Posterior vena cava (tissue), 2 donors: Measurements from ENCODE around the gene IPPK. TPM values are rescaled to one million over a fixed set of nuclear protein-coding genes. Genes with fewer than 3 reads are reported as not detected.
"Not testable (repeated sequence)": the region's sequence is repeated elsewhere in the genome, so short reads cannot be mapped to it uniquely, and the experiment has no call there.

Source experiments
- DNase-seq: peaks from one replicate; pipeline ENCODE4 v3.0.0-alpha.2; 2020; ENCODE audit warnings: low spot score
- intact Hi-C, 2 donors: fragments of 100-400 bp; cut with DNase I; formaldehyde crosslinking; loops; one replicate each; pipeline versions ENCODE4 v1.14.1 to v1.14.2; 2022 to 2023
- total RNA-seq, 2 donors: library from RNA; stranded (reverse); fragmentation: NEBNext Ultra II Directional; extraction: Animal tissue kit (Norgen Biotek cat#: 25700); gene quantifications; one replicate each; pipeline ENCODE4 v1.2.1, GENCODE V29; 2021
- donor health status: DM: yes; HTN: yes; CAD: no.
- donor health status: DM: yes; HTN: yes; CAD: no.

The IPPK gene
- total RNA-seq, 2 donors from 2014 or later = 5.8 to 6.6 TPM

DNA sequence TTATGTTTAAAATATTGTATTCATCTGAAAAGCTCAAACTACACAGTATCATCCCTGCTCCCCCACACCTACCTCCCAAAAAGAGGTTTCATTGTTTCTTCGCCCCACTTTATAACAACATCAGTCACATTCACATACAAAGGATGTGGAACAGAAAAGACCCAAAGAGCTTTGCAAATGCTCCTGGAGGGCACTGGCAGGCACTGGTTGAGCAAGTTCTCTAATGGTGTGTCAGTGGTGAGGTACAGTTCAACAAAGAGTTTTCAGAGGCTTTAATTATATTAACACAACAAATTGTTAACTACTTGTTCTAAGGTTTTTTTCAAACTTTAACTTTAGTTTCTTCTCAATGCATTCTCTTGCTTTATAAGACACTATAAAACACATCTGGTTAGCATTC, 80.0 kb downstream of the IPPK start:
- no peak for DNase-seq
- intact Hi-C loops = loop anchor here in 1 of 2 donors (1.0 kb wide), 1 partner anchor 9 kb away; no protein-coding TSS in a partner anchor

DNA sequence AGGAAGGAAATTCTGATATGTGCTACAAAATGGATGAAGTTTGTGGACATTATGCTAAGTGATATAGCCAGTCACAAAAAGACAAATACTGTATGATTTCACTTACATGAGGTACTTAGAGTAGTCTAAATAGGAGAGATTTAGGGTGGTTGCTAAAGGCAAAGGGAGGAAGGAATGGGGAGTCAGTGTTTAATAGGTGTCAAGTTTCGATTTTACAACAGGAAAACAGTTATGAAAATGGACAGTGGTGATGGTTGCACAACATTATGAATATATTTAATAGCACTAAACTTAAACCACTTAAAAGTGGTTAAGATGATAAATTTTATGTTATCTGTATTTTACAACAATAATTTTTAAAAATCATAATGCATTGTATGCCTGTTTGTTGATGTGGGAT, 93.8 kb downstream of the IPPK start:
- no peak for DNase-seq
- intact Hi-C loops = no loop called here

DNA sequence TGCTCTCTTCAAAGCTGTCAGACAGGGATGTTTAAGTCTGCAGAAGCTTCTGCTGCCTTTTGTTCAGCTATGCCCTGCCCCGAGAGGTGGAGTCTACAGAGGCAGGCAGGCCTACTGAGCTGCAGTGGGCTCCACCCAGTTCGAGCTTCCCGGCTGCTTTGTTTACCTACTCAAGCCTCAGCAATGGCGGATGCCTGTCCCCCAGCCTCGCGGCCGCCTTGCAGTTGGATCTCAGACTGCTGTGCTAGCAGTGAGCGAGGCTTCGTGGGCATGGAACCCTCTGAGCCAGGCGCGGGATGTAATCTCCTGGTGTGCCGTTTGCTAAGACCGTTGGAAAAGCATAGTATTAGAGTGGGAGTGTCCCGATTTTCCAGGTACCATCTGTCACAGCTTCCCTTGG, 96.3 kb downstream of the IPPK start:
- intact Hi-C loops, DNase-seq: not testable (repeated sequence)

DNA sequence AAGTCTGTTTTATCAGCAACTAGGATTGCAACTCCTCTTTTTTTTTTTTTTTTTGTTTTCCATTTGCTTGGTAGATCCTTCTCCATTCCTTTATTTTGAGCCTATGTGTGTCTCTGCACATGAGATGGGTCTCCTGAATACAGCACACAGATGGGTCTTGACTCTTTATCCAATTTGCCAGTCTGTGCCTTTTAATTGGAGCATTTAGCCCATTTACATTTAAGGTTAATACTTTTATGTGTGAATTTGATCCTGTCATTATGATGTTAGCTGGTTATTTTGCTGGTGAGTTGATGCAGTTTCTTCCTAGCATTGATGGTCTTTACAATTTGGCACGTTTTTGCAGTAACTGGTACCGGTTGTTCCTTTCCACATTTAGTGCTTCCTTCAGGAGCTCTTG, 98.1 kb downstream of the IPPK start:
- intact Hi-C loops, DNase-seq: not testable (repeated sequence)

DNA sequence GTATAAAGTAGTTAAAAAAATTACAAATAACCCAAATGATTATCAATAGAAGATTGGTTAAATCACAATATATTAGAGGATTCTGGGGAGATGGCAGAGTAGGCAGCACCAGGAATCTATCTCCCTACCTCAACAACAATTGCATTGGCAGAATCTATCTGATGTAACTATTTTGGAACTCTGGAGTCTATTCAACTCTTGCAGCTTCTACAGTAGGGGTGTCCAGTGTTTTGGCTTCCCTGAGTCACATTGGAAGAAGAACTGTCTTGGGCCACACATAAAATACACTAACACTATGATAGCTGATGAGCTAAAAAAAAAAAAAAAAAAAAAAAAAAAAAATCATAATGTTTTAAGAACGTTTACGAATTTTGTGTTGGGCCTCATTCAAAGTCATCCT, 104.9 kb downstream of the IPPK start:
- no peak for DNase-seq
- intact Hi-C loops = no loop called here

DNA sequence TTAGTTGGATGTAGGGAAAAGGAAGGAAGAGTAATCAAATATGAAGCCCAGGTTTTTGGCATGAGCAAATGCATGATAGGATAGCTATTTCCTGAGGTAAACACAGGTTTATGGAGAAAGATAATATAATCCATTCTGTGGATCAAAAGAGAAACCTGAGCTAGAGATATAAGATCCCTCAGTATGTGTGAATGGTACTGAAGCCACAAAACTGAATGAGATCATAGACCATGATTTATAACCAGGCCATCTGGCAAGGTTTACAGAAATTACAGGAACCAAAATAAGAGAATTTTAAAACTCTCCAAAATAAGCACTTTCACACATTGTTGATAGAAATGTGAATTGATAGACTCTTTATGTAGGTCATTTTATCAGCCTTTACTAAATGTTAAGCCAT, 105.4 kb downstream of the IPPK start:
- no peak for DNase-seq
- intact Hi-C loops = no loop called here

Other genes with a start within 250 kb of the IPPK start
- 10 to 100 TPM; 15.1 to 47.0 TPM for gene OMD, start 245.7 kb downstream of the IPPK start, total RNA-seq
- 10 to 100 TPM; 22.5 to 34.5 TPM for gene ASPN, start 187.6 kb downstream of the IPPK start, total RNA-seq
- gene ECM2, start 134.1 kb downstream of the IPPK start, total RNA-seq = 10 to 100 TPM; 27.6 to 46.1 TPM
- gene BICD2, start 94.7 kb upstream of the IPPK start, total RNA-seq = 10 to 100 TPM; 27.4 to 40.2 TPM
- 10 to 100 TPM; 10.1 to 10.8 TPM for gene ZNF484, start 207.9 kb upstream of the IPPK start, total RNA-seq